Activated T-cell treated with anti-CD3 and anti-CD28 coated beads, Interleukin-2, amount 50 U/mL, for 24 hours (primary cell): ENCODE data around the gene KLF6.

ENCODE experiments used
- DNase-seq: peaks from one replicate; pipeline ENCODE4 v3.0.0-alpha.2; 2020
- H3K27ac Mint-ChIP-seq: 2 replicates; pipeline ENCODE4 v1.8.0; 2020; ENCODE audit warnings: mild to moderate bottlenecking, mixed read lengths
- H3K27me3 Mint-ChIP-seq: 2 replicates; pipeline ENCODE4 v1.8.0; 2020; ENCODE audit warnings: mixed read lengths
- H3K36me3 Mint-ChIP-seq: 2 replicates; pipeline ENCODE4 v1.8.0; 2020; ENCODE audit warnings: low read depth, mixed read lengths
- H3K4me1 Mint-ChIP-seq: 2 replicates; pipeline ENCODE4 v1.8.0; 2020; ENCODE audit warnings: low read depth, mixed read lengths
- H3K4me3 Mint-ChIP-seq: 2 replicates; pipeline ENCODE4 v1.8.0; 2020; ENCODE audit warnings: mild to moderate bottlenecking, moderate library complexity, mixed read lengths
- H3K9me3 Mint-ChIP-seq: 2 replicates; pipeline ENCODE4 v1.8.0; 2020; ENCODE audit warnings: mixed read lengths

Gene KLF6

DNA sequence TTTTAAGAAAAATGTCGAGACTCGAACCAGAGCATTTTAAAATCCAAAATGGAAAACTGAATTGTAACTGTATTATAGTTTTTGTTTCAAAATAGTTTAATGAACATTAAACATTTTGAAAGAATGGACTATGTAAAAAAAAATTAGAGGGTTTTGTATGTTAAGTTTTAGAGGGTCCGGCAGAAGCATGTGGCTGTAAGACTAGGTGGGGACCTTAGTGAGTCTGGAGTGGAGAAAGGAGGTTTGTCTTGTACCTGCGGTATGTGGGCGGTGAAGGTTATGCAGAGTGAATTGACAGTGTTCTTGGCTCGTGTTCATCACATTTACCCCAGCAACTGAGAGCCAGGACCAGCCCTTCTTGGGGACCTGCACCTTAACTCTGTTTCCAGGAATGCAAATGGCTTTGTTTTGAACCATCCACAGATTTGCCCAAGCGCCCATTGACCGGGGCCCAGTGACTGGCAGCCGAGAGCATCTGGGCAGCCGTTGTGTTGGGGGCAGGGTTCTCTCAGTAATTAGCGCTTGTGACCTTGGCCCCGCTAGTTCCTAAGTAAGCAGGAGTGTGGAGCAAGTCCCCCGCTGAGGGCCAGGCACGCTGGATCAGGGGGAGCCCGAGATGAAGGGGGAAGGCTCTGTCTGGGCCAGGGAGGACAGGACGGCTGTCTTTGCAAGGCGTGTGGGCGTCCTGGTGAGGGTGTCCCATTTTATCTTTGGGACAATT is 1.4 kb upstream of the KLF6 start:
- DNase-seq, result peak; percentile 54
- peaks cover 8% of the 10 kb centered on the region for H3K9me3 Mint-ChIP-seq
- H3K36me3 Mint-ChIP-seq, result peaks cover 33% of the 10 kb centered on the region
- H3K4me1 Mint-ChIP-seq, result peaks cover 27% of the 10 kb centered on the region
- H3K27me3 Mint-ChIP-seq, result no peaks in the 10 kb centered on the region
- peak overlapping the region; percentile 96 for H3K27ac Mint-ChIP-seq
- peak overlapping the region; percentile 87 for H3K4me3 Mint-ChIP-seq

DNA sequence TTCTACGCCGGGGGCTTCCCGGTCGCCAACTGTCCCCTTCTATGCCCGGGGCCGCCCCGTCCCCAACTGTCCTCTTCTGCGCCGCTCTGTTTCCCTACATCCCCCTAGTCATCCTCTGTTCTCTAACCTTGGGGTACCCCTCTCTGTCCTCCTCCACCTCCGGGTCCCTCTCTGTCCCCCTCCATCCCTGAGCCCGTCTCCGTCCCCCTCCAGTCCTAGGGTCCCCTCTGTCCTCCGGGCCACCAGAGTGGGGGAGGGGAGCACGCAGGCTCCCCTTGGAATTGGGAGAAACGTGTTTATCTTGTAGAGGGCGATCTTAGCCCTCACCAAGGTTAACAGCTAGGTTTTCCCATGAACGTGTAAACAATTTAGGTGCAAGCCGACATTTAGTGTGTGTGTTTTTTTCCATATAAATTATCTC is 852 bp upstream of the KLF6 start:
- peaks cover 8% of the 10 kb centered on the region for H3K9me3 Mint-ChIP-seq
- H3K36me3 Mint-ChIP-seq, result peaks cover 39% of the 10 kb centered on the region
- peak overlapping the region; percentile 96 for H3K27ac Mint-ChIP-seq
- H3K4me1 Mint-ChIP-seq, result peaks cover 33% of the 10 kb centered on the region
- H3K27me3 Mint-ChIP-seq, result no peaks in the 10 kb centered on the region
- peak overlapping the region; percentile 87 for H3K4me3 Mint-ChIP-seq
- peak; percentile 81 for DNase-seq

DNA sequence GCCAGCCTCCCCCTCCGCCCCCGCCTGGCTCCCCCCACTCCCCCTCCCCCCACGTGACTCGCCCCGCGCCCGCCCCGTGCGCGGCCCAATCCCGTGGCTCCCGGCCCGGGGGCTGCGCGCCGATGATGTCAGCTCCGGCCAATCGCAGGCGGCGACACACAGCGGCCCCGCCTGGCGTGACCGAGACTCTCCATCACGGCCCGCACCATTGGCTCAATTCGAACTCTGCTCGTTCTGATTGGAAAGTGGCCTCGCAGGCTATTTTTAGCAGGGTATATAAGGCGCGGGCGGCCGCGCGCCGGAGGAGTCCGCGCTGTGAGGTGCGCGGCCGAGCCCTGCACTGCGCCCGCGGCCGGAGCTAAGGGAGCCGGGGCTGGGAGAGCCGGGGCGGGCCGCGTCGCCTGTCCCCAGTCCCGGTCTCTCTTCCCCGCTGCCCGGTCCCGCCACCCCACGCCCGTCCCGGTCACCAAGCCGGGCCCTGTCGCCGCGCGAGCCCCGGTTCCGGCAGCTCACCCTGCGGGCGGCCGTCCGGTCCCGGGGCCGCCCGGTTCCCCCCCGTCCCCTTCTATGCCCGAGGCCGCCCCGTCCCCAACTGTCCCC is 342 bp upstream of the KLF6 start:
- H3K36me3 Mint-ChIP-seq, result peaks cover 44% of the 10 kb centered on the region
- no peaks in the 10 kb centered on the region for H3K27me3 Mint-ChIP-seq
- peak; percentile 99 for DNase-seq
- H3K9me3 Mint-ChIP-seq, result peaks cover 7% of the 10 kb centered on the region
- H3K4me3 Mint-ChIP-seq, result peak overlapping the region; percentile 87
- peak overlapping the region; percentile 96 for H3K27ac Mint-ChIP-seq
- H3K4me1 Mint-ChIP-seq, result peaks cover 38% of the 10 kb centered on the region

DNA sequence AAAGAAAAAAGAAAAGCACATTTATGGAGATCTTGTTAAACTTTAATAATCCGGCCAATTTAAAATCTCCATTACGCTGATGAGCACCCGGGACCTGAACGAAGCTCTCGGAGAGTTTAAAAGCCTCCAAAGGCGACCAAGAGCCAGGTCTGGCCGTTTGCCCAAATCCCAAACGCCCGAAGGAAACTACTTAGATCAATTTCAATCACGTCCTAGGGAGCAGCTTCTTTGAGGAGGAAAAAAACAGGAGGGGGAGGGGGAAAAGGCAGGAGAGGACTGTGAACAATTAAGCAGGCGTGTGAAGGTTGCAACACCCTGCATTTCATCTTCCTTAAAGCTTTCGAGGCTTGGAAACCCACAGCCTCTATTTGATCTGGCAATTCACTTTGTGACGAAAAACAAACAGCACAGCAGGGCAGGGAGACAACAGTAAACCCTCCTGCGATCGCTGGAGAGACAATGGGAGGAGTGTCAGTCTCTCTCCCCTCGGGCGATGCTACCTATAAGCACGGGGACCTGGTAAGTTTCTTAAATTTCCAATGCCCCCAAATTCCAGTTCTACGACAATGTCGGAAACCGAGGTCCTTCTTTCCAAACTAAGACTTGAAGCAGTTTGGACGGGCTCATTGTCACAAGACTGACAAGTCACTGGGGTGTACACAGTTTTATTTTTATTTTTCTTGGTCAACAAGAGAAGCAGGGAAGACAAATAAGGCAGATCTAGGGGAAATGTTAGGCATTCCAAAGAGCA is 1.2 kb downstream of the KLF6 start:
- no peaks in the 10 kb centered on the region for H3K27me3 Mint-ChIP-seq
- DNase-seq, result peak; percentile 59
- H3K9me3 Mint-ChIP-seq, result peaks cover under 1% of the 10 kb centered on the region
- H3K36me3 Mint-ChIP-seq, result peaks cover 59% of the 10 kb centered on the region
- H3K4me3 Mint-ChIP-seq, result peak overlapping the region; percentile 87
- peak overlapping the region; percentile 96 for H3K27ac Mint-ChIP-seq
- peaks cover 53% of the 10 kb centered on the region for H3K4me1 Mint-ChIP-seq

DNA sequence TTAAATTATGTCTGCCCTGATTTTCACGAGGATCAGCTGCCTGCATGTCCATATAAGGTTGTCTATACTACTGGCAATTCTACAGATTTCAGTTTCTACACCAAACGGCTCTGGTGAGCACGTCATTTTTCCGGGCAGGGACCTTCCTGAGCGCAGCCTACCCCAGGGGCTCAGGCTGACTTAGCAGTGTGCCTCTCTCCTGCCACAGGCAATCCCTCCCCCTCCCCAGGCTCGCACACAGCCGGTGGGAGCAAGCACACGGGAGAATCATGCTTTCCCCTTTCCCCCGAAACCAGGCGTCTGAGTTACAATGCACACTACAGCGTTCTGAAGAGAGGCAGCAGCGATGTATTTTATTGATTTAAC is 1.7 kb downstream of the KLF6 start:
- DNase-seq, result peak; percentile 80
- Mint-ChIP-seq H3K36me3 (peaks cover 65% of the 10 kb centered on the region), H3K4me3 (peak overlapping the region; percentile 87), H3K9me3 (no peaks in the 10 kb centered on the region), H3K27ac (peak overlapping the region; percentile 96), H3K27me3 (no peaks in the 10 kb centered on the region), H3K4me1 (peaks cover 59% of the 10 kb centered on the region)

DNA sequence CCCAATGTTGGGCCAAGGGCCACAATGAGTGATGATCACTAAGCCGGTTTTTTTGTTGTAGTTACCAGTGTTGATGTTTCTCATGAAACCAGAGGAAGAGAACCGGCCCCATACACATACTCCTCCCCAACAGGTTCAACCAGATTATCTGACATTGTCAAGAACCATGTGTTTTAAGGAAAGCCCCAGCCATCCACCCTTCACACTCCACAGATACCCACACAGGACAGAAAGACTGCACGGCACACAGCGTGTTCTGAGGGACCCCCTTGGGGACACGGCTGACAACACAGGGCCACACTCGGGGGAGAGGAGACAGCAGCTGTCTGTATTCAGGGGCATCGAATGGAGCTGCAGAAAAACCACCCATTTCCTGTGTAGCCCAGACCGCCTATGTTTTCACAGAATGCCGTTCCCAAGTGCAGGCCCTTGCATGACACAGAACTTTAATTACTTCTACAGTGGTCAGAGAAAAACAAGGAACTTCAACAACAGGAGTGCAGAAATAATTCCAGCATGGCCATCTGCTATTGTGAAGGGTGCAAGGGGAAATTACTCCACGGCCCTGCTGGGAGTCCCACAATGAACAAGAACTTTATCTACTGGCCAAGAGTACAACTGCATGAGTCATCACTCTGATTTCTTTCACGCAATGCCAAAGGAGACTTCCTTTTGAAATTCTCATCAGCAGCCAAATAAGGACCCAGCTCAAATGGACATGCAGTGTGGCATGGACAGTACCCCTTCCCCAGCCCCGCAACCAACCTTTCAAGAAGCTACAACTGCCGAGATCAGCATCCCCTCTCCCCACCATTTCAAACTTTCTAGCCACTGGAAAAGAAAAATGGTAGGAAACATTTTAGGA is 2.3 kb downstream of the KLF6 start:
- peak overlapping the region; percentile 96 for H3K27ac Mint-ChIP-seq
- H3K4me1 Mint-ChIP-seq, result peaks cover 65% of the 10 kb centered on the region
- DNase-seq, result peak; percentile 72
- H3K4me3 Mint-ChIP-seq, result peak overlapping the region; percentile 87
- H3K9me3 Mint-ChIP-seq, result no peaks in the 10 kb centered on the region
- no peaks in the 10 kb centered on the region for H3K27me3 Mint-ChIP-seq
- peaks cover 71% of the 10 kb centered on the region for H3K36me3 Mint-ChIP-seq

DNA sequence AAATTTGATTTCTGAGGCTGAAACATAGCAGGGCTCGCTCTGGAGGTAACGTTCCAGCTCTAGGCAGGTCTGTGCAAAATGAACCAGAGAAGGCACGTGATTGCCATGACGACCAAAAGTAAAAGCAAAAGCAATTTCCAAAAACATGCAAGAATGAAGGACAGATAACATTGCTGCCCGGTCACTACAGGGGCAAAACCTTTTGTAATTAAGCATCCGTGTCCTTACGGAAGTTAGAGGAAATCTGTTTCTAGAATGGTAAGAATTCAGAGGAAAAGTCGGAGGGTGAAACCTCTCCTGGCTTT is 2.9 kb downstream of the KLF6 start:
- peaks cover 76% of the 10 kb centered on the region for H3K36me3 Mint-ChIP-seq
- H3K9me3 Mint-ChIP-seq, result no peaks in the 10 kb centered on the region
- H3K27me3 Mint-ChIP-seq, result no peaks in the 10 kb centered on the region
- peak overlapping the region; percentile 87 for H3K4me3 Mint-ChIP-seq
- DNase-seq, result peak; percentile 44
- H3K27ac Mint-ChIP-seq, result peak overlapping the region; percentile 96
- H3K4me1 Mint-ChIP-seq, result peaks cover 70% of the 10 kb centered on the region

DNA sequence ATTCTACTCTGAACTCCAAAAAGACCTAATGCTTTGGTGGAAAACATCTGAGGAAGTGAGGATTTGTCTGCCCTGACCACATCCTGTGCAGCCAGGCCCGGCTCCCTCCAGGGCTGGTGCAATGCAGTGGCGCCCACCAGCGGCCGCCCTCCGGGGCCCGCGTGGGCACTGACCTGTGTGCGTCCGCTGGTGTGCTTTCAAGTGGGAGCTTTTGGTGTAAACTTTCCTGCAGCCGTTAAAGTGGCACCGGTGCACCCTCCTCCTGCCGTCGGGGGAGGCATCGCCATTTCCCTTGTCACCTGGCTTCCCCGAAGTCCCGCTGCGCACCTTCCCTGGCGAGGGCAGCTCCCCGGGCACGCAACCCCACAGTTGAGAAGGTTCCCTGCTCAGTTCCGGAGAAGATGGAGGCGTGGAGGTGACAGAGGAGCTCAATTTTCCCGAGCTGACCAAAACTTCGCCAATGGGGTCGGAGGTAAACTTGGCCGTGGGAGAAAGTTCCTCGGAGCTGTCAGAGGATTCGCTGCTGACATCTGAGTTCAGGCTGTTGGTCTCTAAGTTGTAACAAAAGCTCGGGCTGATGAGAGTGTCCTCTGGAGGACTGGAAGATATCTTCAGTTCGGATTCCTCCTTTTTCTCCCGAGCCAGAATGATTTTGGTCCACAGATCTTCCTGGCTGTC is 3.4 kb downstream of the KLF6 start:
- peak; percentile 72 for DNase-seq
- Mint-ChIP-seq H3K4me3 (peak overlapping the region; percentile 87), H3K36me3 (peaks cover 81% of the 10 kb centered on the region), H3K27ac (peak overlapping the region; percentile 96), H3K4me1 (peaks cover 70% of the 10 kb centered on the region), H3K9me3 (no peaks in the 10 kb centered on the region), H3K27me3 (no peaks in the 10 kb centered on the region)

DNA sequence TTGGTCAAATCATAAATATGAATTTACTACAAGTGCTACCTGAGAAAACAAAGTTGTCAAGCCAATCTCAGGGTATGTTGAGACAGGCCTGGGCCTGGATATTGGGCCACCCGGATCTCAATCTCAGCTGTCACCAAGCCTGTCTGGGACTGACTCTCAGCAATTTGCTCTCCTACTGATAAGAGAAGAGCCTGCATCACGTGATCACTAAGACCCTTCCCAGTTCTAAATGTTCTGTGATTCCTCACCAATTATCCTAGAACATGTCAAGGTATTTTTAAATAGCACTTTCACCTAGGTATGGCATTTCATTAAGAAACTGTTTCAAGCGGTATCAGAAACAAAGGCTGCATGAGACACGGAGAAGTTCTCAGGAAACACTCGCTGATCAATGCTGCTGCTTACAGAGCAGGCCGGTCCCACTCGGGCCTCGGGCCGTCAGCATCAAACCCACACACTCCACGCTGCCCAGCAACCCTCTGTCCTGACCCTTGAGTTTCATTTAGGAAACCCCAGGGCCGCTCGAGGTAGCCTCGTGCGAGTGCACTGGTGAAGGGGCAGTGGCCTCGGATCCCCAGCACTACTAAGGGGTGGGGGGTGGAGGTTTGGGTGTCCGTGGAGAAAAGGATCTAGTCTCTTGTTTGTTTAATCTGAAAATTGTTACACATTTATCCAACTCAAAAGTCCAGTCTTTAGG is 4.1 kb downstream of the KLF6 start:
- Mint-ChIP-seq H3K27ac (peak overlapping the region; percentile 96), H3K27me3 (no peaks in the 10 kb centered on the region), H3K4me1 (peaks cover 67% of the 10 kb centered on the region)

DNA sequence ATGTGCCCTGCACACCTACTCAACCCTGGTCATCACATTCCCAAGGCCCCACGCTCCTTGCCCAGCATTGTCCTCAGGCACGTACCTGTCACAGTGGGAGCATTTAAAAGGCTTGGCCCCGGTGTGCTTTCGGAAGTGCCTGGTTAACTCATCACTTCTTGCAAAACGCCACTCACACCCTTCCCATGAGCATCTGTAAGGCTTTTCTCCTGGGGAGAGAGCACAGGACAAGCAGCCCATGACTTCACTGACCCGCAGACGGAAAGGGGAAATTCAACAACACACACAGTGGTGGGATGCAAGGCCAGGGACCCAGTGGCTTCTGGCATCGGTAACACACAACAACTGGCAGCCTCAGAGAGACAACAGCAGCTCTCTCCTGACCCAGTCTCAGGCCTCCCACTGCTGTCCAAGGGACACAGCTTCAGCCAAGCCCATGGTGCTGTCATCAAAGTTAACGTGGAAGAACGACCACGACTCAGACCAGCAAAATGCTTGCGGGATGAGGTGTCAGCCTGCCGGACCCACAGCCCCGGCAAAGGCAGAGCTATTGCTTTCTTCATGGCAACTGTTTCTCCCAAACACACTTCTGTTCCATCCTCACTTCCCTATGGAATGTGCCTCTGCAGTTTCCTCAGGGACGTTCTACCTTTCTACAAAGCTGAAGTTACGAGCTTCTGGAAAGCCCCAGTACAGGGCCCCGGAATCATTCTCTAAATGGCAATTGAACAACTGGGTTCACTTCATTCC is 4.8 kb downstream of the KLF6 start:
- DNase-seq, result peak; percentile 48
- H3K27ac Mint-ChIP-seq, result peak overlapping the region; percentile 96

More for the DNA sequence above, 4.1 kb downstream of the KLF6 start:
- peaks cover 88% of the 10 kb centered on the region for H3K36me3 Mint-ChIP-seq
- H3K9me3 Mint-ChIP-seq, result no peaks in the 10 kb centered on the region
- peak; percentile 43 for DNase-seq
- peak overlapping the region; percentile 87 for H3K4me3 Mint-ChIP-seq

DNA sequence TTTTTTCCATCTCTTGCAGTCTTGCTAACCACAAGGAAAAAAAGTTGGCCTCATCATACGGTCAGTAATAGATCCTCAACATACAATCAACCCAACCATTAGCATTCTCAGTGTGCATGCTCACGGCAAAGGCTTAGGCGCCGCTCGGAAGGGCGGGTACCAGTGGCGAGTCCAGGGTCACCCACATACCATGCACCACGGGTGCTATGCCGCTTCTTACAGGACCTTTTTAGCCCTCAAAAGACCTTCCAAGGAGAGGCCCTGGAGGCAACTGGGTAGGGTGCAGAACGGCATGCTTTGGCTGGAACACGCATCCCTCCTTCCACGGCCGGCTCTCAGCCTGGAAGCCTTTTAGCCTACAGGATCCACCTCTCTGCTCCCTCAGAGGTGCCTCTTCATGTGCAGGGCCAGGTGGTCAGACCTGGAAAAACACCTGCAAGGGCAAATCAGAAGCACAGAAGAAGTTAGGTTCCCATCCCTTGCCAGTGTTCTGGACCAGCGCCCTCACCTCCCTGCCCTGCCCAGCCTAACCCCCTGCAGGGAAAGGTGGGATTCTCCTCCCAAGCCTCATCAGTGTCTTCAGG is 5.8 kb downstream of the KLF6 start:
- H3K36me3 Mint-ChIP-seq, result peaks cover 99% of the 10 kb centered on the region
- peak overlapping the region; percentile 87 for H3K4me3 Mint-ChIP-seq
- no peaks in the 10 kb centered on the region for H3K9me3 Mint-ChIP-seq
- H3K4me1 Mint-ChIP-seq, result peaks cover 82% of the 10 kb centered on the region
- no peaks in the 10 kb centered on the region for H3K27me3 Mint-ChIP-seq
- H3K27ac Mint-ChIP-seq, result peak overlapping the region; percentile 96
- no peak for DNase-seq

More for the DNA sequence above, 4.8 kb downstream of the KLF6 start:
- peaks cover 95% of the 10 kb centered on the region for H3K36me3 Mint-ChIP-seq
- peak overlapping the region; percentile 87 for H3K4me3 Mint-ChIP-seq
- H3K27me3 Mint-ChIP-seq, result no peaks in the 10 kb centered on the region
- H3K9me3 Mint-ChIP-seq, result no peaks in the 10 kb centered on the region
- peaks cover 73% of the 10 kb centered on the region for H3K4me1 Mint-ChIP-seq

DNA sequence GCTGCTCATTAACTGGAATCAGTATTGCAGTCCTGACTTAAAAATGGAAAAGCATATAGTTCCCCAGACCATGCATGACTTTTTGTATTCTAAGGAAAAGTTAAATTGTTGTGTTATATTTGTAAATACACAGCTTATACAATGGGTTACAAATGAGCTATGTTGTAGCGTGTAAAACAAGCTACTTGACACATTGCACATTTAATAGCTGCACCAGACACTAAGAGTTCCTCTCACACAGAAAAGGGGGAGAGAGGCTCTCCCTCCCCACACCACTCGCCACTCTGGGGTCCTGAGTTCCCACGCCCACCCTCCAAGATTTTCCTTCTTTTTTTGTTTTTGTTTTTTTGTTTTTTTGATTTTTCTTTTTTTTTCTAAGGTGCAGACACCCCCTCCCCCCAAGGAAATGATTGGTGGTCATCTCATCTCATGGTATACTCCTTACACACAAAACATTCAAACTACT is 6.3 kb downstream of the KLF6 start:
- H3K4me1 Mint-ChIP-seq, result peaks cover 83% of the 10 kb centered on the region
- H3K27ac Mint-ChIP-seq, result peak overlapping the region; percentile 96
- peaks cover 99% of the 10 kb centered on the region for H3K36me3 Mint-ChIP-seq
- H3K27me3 Mint-ChIP-seq, result no peaks in the 10 kb centered on the region
- H3K9me3 Mint-ChIP-seq, result no peaks in the 10 kb centered on the region
- no peak for DNase-seq
- H3K4me3 Mint-ChIP-seq, result peak overlapping the region; percentile 87
